ENCODE measurements around the gene HPX. TPM values are rescaled to one million over a fixed set of nuclear protein-coding genes. Genes with fewer than 3 reads are reported as not detected.

The HPX gene
- total RNA-seq, 1 experiment from 2014 or later = 1.2 TPM

GRCh38 chr11:6489306-6489705 is 48.5 kb upstream of the HPX start:
- Mint-ChIP-seq H3K4me3 (no peak overlapping the region), H3K27me3 (ENCODE audit: low read depth) (no peaks in the 10 kb centered on the region), H3K9me3 (no peaks in the 10 kb centered on the region), H3K4me1 (no peaks in the 10 kb centered on the region), H3K36me3 (ENCODE audit: insufficient read depth in 1 of 3, low read depth in 3 of 3) (peaks cover 0 to 5% (median 3%) of the 10 kb centered on the region in 3 experiments; a peak in 5 of 7 replicates), H3K27ac (no peak overlapping the region)
- H3K79me1 ChIP-seq (ENCODE audit: insufficient read depth, low read depth, low read length, poor library complexity, severe bottlenecking) = no peaks in the 10 kb centered on the region
- no peak overlapping the region for H3K18ac ChIP-seq (ENCODE audit: insufficient read length, low read depth, low read length)
- no peaks in the 10 kb centered on the region for H4K20me1 ChIP-seq (ENCODE audit: control insufficient read depth, insufficient read depth, insufficient read length)
- no peak overlapping the region for H2BK20ac ChIP-seq (ENCODE audit: low read depth, low read length, poor library complexity, severe bottlenecking)
- H3T11ph ChIP-seq (ENCODE audit: low read length) = no peak overlapping the region
- H2AK5ac ChIP-seq (ENCODE audit: insufficient read length, low read length) = no peak overlapping the region
- no peak overlapping the region for H3K14ac ChIP-seq (ENCODE audit: insufficient read depth, low read length)
- no peaks in the 10 kb centered on the region for H3K27me3 ChIP-seq (ENCODE audit: insufficient read depth, low read length)
- TF ChIP-seq CTCF (conservative IDR thresholded peaks at IDR 0.05) = no peak
- H3K4ac ChIP-seq (ENCODE audit: low read depth, low read length) = no peak overlapping the region
- H4K5ac ChIP-seq (ENCODE audit: insufficient read length, low read depth, low read length) = no peak overlapping the region
- no peak for DNase-seq
- H4K8ac ChIP-seq (replicated peaks; ENCODE audit: insufficient read length, low read depth, low read length) = no peak overlapping the region
- no peak overlapping the region for H2BK5ac ChIP-seq (ENCODE audit: insufficient read length, low read length)
- no CpG with 5 or more reads among the region's 4 CpGs for WGBS (ENCODE audit: extremely low coverage, insufficient read length, low lambda C conversion rate)
- H3K9ac ChIP-seq (ENCODE audit: extremely low read depth, insufficient read length, low read length) = no peak overlapping the region
- no peaks in the 10 kb centered on the region for H3K79me2 ChIP-seq (ENCODE audit: insufficient read depth, low read length)
- no peak overlapping the region for H2BK12ac ChIP-seq (ENCODE audit: insufficient read length, low read depth, low read length)
- H3K4me1 ChIP-seq (ENCODE audit: insufficient read depth, low read length) = no peaks in the 10 kb centered on the region
- H3K23ac ChIP-seq (ENCODE audit: insufficient read length, low read depth, low read length) = no peak overlapping the region
- no peaks in the 10 kb centered on the region for H3K23me2 ChIP-seq (ENCODE audit: insufficient read length, low read depth, low read length, poor library complexity, severe bottlenecking)
- H2AFZ ChIP-seq (ENCODE audit: low read length) = no peak overlapping the region
- H2BK120ac ChIP-seq (ENCODE audit: low read depth, low read length, poor library complexity, severe bottlenecking) = no peak overlapping the region
- H3K9me3 ChIP-seq (ENCODE audit: control insufficient read depth, low read depth, low read length) = no peaks in the 10 kb centered on the region
- no peak overlapping the region for H3K4me2 ChIP-seq (ENCODE audit: insufficient read depth, insufficient read length, low read length)
- H4K91ac ChIP-seq (ENCODE audit: insufficient read length, low read depth, low read length) = no peak overlapping the region
- no peak overlapping the region for H3K27ac ChIP-seq (ENCODE audit: insufficient read length, low read depth, low read length)
- no peak overlapping the region for H3K56ac ChIP-seq (ENCODE audit: insufficient read length, low read depth, low read length)
- no peak overlapping the region for H2BK15ac ChIP-seq (ENCODE audit: low read depth, low read length)
